GM19468 (cell line): ENCODE data around the gene VWDE.

Experiments
- ATAC-seq: cut with Tn5 transposase; IDR thresholded peaks from one replicate; pipeline ENCODE4 v1.9.1; 2021; ENCODE audit warnings: mild to moderate bottlenecking, moderate library complexity, moderate number of reproducible peaks; ENCODE audit not compliant: unreplicated experiment; ENCODE audit errors: extremely low read depth

VWDE gene

GRCh38 chr7:12350971-12351370 is 52.7 kb downstream of the VWDE start:
- no peak for ATAC-seq

DNA sequence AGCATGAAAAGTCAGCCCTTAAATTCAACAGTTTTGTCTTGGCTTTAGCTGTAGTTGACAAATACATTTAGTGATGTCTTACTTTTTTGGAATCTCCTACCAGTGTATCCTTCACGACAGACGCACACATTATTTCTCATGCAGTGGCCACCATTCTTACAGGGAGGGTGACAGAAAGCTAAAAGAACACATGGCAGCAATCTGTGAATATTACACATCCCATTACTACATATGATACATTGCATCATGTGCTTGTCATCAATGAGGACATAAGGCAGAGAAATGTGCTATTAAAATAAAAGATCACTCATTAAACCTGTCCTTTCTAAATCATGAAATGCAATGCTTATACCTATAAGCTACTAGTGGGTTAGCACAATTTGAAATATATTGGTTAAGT is 66.6 kb downstream of the VWDE start:
- ATAC-seq: no peak

DNA sequence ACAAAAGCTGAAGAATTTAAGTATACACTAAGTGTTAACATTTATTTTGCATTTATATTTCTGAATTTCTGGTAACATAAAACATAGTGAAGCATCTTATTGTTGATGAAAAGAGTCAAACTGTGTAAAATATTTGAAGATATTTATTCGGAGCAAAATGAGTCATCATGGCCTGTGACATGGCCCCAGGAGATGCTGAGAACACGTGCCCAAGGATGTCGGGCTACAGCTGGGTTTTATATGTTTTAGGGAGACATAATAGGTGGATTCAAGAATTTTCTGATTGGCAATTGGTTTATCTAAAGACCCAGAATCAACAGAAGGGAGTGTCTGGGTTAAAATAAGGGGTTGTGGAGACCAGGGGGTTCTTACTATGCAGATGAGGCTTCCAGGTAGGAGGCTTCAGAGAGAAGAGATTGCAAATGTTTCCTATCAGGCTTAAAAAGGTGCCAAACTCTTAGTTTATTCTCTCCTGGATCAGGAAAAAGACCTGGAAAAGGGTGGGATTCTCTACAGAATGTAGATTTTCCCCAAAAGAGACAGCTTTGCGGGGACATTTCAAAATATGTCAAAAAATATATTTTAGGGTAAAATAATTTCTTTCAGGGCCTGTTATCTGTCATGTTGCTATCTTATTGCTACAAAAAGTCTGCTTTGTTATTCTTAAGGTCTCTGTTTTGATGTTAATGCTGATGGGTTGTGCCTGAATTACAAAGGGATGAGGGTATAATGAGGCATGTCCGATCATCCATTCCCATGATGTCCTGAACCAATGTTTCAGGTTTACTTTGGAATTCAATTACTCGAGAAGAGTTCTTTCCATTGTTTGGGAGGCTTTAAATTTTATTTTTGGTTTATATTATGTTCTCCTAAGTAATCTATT is 74.5 kb downstream of the VWDE start:
- ATAC-seq: no peak

DNA sequence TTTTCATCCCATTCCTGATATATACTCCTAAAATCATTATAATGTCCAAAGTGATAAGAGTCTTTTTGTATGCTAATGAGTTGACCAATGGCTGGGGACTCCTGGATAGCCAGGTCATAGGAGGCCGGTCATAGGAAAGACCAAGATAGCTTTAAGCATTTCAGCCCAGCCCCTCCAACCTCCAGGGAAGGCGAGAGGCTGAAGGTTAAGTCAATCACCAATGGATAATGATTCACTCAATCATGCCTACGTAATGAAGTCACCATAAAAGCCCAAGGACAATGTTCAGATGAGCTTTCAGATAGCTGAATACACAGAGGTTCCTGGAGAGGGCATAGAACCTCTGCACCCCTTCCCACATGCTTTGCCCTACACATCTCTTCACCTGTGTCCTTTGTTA is 75.7 kb downstream of the VWDE start:
- no peak for ATAC-seq

DNA sequence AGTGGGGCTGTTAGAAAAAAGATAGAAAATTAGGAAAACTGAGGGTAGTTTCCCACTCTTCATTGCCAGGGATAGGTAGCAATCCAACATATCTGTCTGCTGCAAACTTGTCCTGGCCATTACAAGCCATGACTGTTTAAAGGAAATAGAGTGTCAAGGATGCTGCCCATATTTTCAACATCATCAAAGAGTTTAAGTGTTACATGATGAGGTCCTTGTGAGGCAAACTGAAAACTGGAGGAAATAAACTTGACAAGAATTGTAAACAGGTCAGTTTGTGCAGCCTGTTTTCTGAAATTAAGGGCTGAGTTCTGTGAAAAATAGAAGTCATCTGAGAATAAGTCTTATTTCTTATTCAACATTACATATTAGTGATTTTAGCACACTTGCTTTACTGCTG is 78.0 kb downstream of the VWDE start:
- ATAC-seq: no peak

GRCh38 chr7:12323415-12323814 is 80.2 kb downstream of the VWDE start:
- ATAC-seq: no peak

DNA sequence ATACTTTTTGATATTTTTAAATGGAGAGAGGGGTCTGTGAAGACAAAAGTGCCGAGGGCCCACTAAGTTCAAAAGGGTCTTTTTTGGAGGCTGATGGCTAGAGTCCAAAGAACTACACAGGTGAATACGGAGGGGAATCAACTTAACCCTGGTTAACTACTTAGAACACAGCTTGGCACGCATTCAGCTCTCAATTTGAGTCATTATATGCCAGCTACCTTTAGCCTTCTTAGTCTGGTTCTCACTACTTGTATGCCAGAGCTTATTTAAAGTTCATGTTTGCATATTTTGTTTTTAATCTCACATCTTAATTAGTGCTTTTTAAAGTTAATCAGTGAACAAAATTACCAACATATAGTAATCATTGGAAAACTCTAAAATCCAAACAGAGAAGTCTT is 80.8 kb downstream of the VWDE start:
- ATAC-seq: no peak

DNA sequence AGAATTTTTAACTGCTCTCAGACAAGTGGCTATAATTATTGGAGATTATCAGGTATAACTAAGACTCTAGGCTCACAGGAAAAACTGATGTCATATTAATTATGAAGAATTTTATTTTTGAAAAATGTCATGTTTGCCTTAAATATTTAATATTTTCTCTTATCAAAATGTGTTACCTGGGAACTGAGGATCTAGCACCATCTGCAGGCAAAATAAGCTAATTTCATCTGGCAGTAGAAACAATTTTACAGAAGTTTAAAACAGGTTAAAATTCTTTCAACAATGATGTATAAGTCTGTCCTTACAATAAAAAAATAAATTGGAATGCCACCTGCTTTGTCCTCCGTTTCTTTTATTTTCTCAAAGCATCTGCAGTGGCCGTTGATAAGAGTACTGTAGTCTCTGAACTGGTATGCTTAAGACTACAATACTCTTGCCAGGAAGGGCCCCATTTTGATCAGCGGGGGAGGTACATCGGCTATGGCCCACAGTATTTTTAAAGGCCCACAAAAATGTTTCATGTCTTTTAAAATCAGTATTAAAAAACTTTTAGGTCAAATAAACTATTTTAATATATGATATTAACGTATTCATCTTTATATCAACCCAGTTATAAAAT is 81.3 kb downstream of the VWDE start:
- no peak for ATAC-seq

DNA sequence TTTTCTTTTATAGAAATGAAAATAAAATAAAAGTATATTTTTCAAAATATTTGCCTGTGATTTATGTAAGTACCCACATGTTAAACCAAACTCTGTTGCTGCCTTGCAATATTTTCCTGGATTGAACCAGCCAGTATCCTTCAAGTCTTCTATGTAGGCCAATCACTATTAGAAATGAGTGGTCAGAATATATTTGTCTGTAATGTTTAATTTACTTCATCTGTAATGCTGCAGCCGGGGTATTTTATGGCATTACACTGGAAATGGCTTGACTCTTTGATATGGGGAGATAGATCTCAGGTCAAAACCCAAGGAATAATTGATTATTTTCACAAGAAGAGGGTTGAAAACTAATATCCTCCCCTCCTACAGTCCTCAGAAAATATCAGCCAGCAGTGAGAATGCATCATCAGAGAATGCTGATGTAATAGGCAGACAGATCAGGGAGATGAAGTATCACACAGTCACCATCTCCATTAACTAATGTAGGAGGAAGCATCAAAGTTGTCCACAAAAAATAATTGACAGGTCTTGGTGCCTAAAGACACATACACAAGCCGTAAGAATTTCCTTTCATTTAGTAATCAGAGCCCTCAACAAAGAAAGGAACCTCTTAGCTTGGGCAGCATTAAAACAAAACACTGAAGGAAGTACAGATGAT is 82.5 kb downstream of the VWDE start:
- no peak for ATAC-seq

DNA sequence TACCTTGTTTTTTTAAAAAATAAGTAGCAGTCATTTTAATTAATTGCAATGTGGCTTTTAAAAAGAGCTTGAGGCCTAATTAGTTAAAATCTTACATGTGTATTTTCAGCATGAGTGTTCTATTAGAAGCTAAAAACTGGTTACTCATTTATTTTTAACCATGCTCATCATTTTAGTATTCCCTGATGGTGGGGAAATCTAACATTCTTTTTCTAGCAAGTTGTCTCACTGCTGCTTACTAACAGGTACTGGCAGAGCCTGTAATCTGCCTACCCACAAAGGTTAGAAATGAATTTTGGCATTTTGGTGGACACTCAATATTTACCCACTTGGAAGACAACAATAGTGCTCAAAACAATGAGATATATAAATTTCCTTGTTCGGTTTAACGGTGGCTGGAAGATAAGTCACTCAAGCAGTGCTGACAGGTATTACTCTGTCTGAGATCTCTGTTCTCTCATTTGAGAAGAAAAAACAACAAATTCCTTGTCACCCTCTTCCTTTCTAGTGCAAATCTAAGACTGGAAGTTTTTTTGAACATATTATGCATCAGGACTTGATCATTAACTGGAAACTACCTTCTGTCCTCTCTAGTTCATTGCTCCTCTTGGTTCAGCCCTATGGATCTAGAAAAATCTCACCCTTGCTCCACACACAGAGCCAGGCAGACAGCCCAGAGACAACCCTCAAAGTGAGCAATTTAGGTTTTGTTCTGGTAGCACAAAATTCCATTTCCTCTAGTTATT is 83.3 kb downstream of the VWDE start:
- no peak for ATAC-seq

GRCh38 chr7:12317675-12318074 is 86.0 kb downstream of the VWDE start:
- ATAC-seq: no peak

DNA sequence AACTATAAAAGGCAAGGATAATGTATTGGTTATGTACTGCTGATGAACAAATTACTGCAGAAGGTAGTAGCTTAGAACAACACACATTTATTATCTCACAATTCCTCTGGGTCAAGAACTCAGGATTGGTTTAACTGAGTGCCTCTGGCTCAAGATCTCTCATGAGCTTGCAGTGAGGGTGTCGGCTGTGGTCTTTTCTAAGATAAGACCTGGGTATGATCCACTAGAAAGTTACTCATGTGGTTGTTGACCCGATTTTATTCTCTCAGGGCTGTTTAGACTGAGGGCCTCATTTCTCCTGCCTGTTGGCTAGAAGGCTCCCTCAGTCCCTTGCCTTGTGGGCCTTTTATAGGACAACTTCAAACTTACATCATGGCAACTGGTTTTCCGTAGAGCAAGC is 86.7 kb downstream of the VWDE start:
- ATAC-seq: no peak

DNA sequence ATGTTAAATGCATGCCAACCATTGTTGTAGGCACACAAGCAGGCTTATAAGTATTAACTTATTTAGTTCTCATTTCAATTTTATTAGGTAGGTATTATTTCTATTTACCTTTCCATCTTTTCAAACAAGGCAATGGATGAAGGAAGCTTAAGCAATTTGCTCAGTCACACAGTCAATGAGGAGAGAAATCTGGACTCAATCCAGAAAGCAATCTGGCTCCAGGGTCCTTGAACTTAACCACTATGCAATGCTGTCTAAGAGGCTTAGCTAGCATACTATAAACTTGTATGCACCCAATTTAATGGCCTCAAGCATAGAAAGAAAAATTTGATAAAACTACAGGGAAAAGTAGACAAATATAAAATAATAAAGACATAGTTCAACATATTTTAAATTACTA is 88.6 kb downstream of the VWDE start:
- no peak for ATAC-seq

GRCh38 chr7:12314199-12314598 is 89.5 kb downstream of the VWDE start:
- peak; percentile 65 for ATAC-seq

DNA sequence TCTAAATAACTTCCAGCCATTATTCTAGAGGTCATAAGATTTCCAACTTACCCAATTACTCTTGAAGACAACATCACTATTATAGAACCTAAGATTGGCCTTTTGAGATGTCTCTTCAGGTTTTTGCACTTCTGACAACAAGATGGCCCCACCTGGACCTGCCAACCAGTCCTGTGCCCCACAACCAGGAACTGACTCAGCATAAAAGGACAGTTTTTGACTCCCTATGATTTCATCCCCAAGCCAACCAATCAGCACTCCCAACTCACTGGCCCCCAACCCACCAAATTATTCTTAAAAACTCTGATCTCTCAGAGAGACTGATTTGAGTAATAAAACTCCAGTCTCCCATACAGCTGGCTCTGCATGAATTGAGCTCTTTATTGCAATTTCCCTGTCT is 98.2 kb downstream of the VWDE start:
- ATAC-seq: no peak

GRCh38 chr7:12303495-12303894 is 100.2 kb downstream of the VWDE start:
- ATAC-seq: no peak

- no peak for ATAC-seq
Measured at GRCh38 chr7:12303062-12303461, 100.6 kb downstream of the VWDE start.

DNA sequence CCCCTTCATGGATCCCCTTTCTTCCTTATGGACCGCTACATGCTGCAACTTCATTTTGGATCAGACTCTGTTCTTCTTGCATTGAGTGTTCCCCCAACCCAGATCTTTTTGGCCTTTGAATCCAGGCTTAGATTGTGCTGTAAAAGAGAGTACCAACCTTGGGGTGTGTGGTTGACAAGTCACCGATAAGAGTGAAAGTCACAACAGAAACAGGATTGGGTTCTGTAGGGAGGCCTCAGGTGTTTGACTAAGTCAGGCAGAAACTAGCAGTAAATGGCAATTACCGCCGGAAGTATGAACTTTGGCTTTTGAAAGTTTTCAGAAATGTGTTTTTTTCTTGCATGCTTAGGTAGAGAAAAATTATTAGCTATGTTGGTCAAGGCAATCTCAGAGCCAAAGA is 103.2 kb downstream of the VWDE start:
- no peak for ATAC-seq

DNA sequence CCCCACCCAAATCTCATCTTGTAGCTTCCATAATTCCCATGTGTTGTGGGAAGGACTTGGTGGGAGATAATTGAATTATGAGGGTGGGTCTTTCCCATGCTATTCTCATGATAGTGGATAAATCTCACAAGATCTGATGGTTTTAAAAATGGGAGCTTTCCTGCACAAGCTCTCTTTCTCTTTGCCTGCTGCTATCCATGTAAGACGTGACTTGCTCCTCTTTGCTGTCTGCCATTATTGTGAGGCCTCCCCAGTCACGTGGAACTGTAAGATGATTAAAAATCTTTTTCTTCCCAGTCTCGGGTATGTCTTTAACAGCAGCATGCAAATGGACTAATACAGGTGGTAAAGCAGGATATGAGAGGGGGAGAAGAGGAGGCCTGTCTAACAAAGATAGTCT is 104.3 kb downstream of the VWDE start:
- no peak for ATAC-seq

DNA sequence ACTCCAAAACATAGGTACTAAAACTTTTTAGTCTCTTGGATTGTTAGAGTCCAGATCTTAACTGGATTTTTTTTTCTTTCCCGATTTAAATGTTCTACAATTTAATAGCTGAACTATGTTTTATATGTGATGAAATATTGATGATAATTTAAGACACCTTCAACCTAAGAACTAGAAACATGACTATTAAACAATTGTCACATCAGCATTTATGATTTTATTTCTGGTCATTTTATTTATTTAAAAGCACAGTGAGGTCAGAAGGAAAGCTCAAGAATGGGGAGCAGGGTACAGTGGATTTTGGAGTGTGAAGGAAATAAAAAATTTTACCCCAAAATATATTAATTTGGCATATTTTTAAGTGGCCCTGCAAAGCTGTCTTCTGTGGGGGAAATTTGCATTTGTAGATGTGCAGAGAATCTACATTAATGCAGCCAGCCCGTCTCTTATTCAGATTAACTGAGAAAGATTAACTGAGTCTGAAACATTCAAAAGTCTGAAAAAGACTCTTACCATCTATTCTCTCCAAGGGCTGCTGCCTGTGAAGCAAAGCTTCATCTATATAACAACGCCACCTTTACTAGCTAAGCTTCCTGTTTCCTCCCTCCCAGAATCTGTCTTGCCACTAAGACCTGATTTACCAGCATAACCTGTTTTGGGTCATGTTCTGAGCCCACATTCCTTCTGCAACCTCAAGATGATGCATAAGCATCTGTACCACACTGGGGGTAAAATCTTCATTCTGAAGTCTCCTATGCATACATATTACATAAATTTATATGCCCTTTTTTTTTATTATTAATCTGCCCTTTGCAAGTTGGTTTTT is 106.2 kb downstream of the VWDE start:
- ATAC-seq: no peak
